ENCODE results near the gene FKBP9. TPM values are rescaled to one million over a fixed set of nuclear protein-coding genes. Genes with fewer than 3 reads are reported as not detected.
"Not testable (repeated sequence)": the region's sequence is repeated elsewhere in the genome, so short reads cannot be mapped to it uniquely, and the experiment has no call there.

The FKBP9 gene
- total RNA-seq, 5 donors from 2014 or later (not counting 1 experiment from before 2014, with no cell fraction given): 1.1 to 1.9 (median 1.6) TPM; not detected in 2

DNA sequence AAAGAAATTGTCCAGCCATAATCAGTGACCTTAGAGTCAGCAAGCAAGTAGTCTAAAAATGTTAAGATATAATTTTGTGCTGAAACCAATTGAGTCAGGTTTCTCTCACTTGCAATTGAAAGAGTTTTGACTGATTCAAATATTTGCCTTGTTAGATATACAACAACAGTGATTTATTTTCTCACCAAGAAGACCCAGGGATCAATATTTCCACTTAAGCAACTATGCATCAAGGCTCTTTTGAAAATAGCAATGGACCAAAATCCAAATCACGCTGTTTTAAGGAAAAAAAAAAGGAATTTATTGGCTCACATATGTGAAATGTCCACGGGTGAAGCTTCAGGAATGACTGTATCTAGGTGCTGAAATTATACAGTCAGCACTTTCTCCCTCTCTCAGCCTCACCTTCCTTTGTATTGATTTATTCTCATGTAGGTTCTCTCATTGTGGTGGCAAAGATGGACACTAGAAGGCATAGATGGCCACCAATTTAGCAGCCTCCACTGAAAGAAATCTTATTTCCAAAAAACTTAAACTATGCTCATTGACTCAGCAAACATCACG lies 9.7 kb upstream of the FKBP9 start:
- Mint-ChIP-seq H3K36me3 (peaks cover 9% of the 10 kb centered on the region), H3K9me3 (peaks cover 4 to 20% (median 13%) of the 10 kb centered on the region in 3 donors), H3K27ac (no peak overlapping the region), H3K4me1 (peaks cover 0 to 1% (median under 1%) of the 10 kb centered on the region in 3 donors), H3K4me3 (no peak overlapping the region), H3K27me3 (peaks cover 4 to 8% of the 10 kb centered on the region in 2 donors)
- H3K36me3 ChIP-seq (ENCODE audit: control insufficient read depth in 2 of 2, extremely low read depth in 1 of 2, insufficient read depth in 1 of 2, low read length in 1 of 2): no peaks in the 10 kb centered on the region
- no peak overlapping the region for H3K27ac ChIP-seq (ENCODE audit: low read length)
- H3K4me3 ChIP-seq (ENCODE audit: control insufficient read depth in 1 of 2, extremely low read depth in 1 of 2, low read length in 1 of 2): no peak overlapping the region
- DNase-seq: no peak
- no peak for ATAC-seq (replicated peaks in 1 of 4)
- no peaks in the 10 kb centered on the region for H3K9me3 ChIP-seq
- H3K27me3 ChIP-seq (replicated peaks in 1 of 2; ENCODE audit: control insufficient read depth in 2 of 2, extremely low read depth in 1 of 2, insufficient read depth in 2 of 2, low read length in 1 of 2): peaks cover 0 to 10% of the 10 kb centered on the region in 2 experiments
- WGBS (ENCODE audit: insufficient coverage): 83% methylated on average over 1 of the region's 3 CpGs
- ChIA-PET CTCF (interaction anchor here (0.6 to 1.0 kb wide), 7 partner anchors 17 to 186 kb away, joined by 3 to 7 read pairs (median 3); no protein-coding TSS in a partner anchor), POLR2A (interaction anchor here in 1 of 2 donors (0.9 kb wide), 1 partner anchor 53 kb away, joined by 3 read pairs; no protein-coding TSS in a partner anchor)
- peaks cover 0 to 5% of the 10 kb centered on the region in 2 experiments for H3K4me1 ChIP-seq (ENCODE audit: control insufficient read depth in 1 of 2, extremely low read depth in 1 of 2, insufficient read depth in 2 of 2, low read length in 2 of 2)

DNA sequence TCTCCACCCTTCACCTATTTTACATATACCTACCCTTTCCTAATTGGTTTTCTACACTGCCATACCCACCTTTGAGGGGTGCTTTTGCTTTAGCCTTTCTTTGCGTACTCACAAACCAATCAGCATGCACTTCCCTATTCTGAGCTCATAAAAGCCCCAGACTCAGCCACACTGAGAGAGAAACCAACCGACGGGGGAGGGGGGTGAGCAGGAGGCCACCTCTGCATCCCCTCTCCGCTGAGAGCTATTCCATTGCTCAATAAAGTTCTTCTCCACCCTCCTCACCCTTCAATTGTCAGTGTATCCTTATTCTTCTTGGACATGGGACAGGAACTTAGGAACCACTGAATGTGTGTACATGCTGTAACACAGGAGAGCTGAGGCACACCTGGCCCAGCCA lies 9.0 kb upstream of the FKBP9 start:
- H3K27ac Mint-ChIP-seq: no peak overlapping the region
- peaks cover 0 to under 1% of the 10 kb centered on the region in 2 experiments for H3K4me1 ChIP-seq (ENCODE audit: control insufficient read depth in 1 of 2, extremely low read depth in 1 of 2, insufficient read depth in 2 of 2, low read length in 2 of 2)
- no peak overlapping the region for H3K4me3 Mint-ChIP-seq
- peaks cover 9% of the 10 kb centered on the region for H3K36me3 Mint-ChIP-seq
- H3K4me3 ChIP-seq (ENCODE audit: control insufficient read depth in 1 of 2, extremely low read depth in 1 of 2, low read length in 1 of 2): peak overlapping the region in 1 of 2 donors; percentile 3
- peaks cover 0 to 10% of the 10 kb centered on the region in 2 experiments for H3K27me3 ChIP-seq (replicated peaks in 1 of 2; ENCODE audit: control insufficient read depth in 2 of 2, extremely low read depth in 1 of 2, insufficient read depth in 2 of 2, low read length in 1 of 2)
- ATAC-seq (replicated peaks in 1 of 4) (no peak), DNase-seq (no peak)
- peaks cover 0 to under 1% (median 0%) of the 10 kb centered on the region in 3 donors for H3K4me1 Mint-ChIP-seq
- no peaks in the 10 kb centered on the region for H3K9me3 ChIP-seq
- CTCF ChIA-PET: interaction anchor here (0.6 to 1.0 kb wide), 6 partner anchors 17 to 185 kb away, joined by 3 to 5 read pairs (median 3); no protein-coding TSS in a partner anchor
- no CpG with 5 or more reads among the region's 4 CpGs for WGBS (ENCODE audit: insufficient coverage)
- no peak overlapping the region for H3K27ac ChIP-seq (ENCODE audit: low read length)
- H3K27me3 Mint-ChIP-seq: peaks cover 4 to 8% of the 10 kb centered on the region in 2 donors
- POLR2A ChIA-PET: interaction anchor here in 1 of 2 donors (0.9 kb wide), 1 partner anchor 54 kb away, joined by 3 read pairs; no protein-coding TSS in a partner anchor
- no peaks in the 10 kb centered on the region for H3K36me3 ChIP-seq (ENCODE audit: control insufficient read depth in 2 of 2, extremely low read depth in 1 of 2, insufficient read depth in 1 of 2, low read length in 1 of 2)
- peaks cover 4 to 20% (median 13%) of the 10 kb centered on the region in 3 donors for H3K9me3 Mint-ChIP-seq

DNA sequence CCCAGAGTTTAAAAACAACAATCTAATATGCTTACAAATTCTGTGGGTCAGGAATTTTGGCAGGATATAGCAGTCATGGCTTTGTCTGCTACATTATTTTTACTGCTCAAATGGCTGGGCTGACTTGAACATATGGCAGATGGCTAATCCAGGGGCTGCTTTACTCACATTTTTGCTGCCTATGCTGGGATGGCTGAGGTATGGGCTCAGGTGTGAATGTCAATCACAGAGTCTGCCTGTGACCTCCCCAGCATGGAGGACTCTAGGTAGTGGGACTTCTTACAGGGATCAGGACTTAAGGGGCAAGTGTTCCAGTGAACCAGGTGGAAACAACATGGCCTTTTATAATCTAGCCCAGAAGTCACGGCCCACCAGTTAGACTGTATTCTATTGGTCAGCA lies 4.4 kb upstream of the FKBP9 start:
- Mint-ChIP-seq H3K4me1 (peaks cover under 1 to 2% (median under 1%) of the 10 kb centered on the region in 3 donors), H3K27me3 (peaks cover 5 to 20% of the 10 kb centered on the region in 2 donors), H3K36me3 (peaks cover 7% of the 10 kb centered on the region), H3K9me3 (peaks cover 4 to 10% (median 10%) of the 10 kb centered on the region in 3 donors), H3K4me3 (no peak overlapping the region), H3K27ac (no peak overlapping the region)
- no peaks in the 10 kb centered on the region for H3K9me3 ChIP-seq
- POLR2A ChIA-PET: no interaction called here
- H3K4me3 ChIP-seq (ENCODE audit: control insufficient read depth in 1 of 2, extremely low read depth in 1 of 2, low read length in 1 of 2): no peak overlapping the region
- no peak overlapping the region for H3K27ac ChIP-seq (ENCODE audit: low read length)
- ATAC-seq (replicated peaks in 1 of 4) (no peak), DNase-seq (no peak)
- H3K4me1 ChIP-seq (ENCODE audit: control insufficient read depth in 1 of 2, extremely low read depth in 1 of 2, insufficient read depth in 2 of 2, low read length in 2 of 2): peaks cover 4 to 9% of the 10 kb centered on the region in 2 experiments
- CTCF ChIA-PET: no interaction called here
- H3K36me3 ChIP-seq (ENCODE audit: control insufficient read depth in 2 of 2, extremely low read depth in 1 of 2, insufficient read depth in 1 of 2, low read length in 1 of 2): no peaks in the 10 kb centered on the region
- H3K27me3 ChIP-seq (replicated peaks in 1 of 2; ENCODE audit: control insufficient read depth in 2 of 2, extremely low read depth in 1 of 2, insufficient read depth in 2 of 2, low read length in 1 of 2): peaks cover 0 to 23% of the 10 kb centered on the region in 2 experiments
- no CpG with 5 or more reads among the region's 1 CpG for WGBS (ENCODE audit: insufficient coverage)

- no peak for ATAC-seq (replicated peaks in 1 of 4)
- Histone ChIP-seq H3K9me3 (no peaks in the 10 kb centered on the region), H3K4me1 (ENCODE audit: control insufficient read depth in 1 of 2, extremely low read depth in 1 of 2, insufficient read depth in 2 of 2, low read length in 2 of 2) (peaks cover 4 to 10% of the 10 kb centered on the region in 2 experiments), H3K36me3 (ENCODE audit: control insufficient read depth in 2 of 2, extremely low read depth in 1 of 2, insufficient read depth in 1 of 2, low read length in 1 of 2) (no peaks in the 10 kb centered on the region), H3K27me3 (replicated peaks in 1 of 2; ENCODE audit: control insufficient read depth in 2 of 2, extremely low read depth in 1 of 2, insufficient read depth in 2 of 2, low read length in 1 of 2) (peaks cover 2 to 32% of the 10 kb centered on the region in 2 experiments), H3K4me3 (ENCODE audit: control insufficient read depth in 1 of 2, extremely low read depth in 1 of 2, low read length in 1 of 2) (no peak overlapping the region), H3K27ac (ENCODE audit: low read length) (no peak overlapping the region)
- Mint-ChIP-seq H3K4me3 (peak overlapping the region; percentile 57 to 85 (median 72)), H3K36me3 (peaks cover 3% of the 10 kb centered on the region), H3K9me3 (no peaks in the 10 kb centered on the region), H3K4me1 (peaks cover 4 to 6% (median 5%) of the 10 kb centered on the region in 3 donors), H3K27ac (peak overlapping the region in 1 of 2 donors; percentile 8), H3K27me3 (peaks cover 27 to 40% of the 10 kb centered on the region in 2 donors)
- ChIA-PET CTCF (interaction anchor here in 1 of 2 donors (1.0 kb wide), 1 partner anchor 112 kb away, joined by 3 read pairs; no protein-coding TSS in a partner anchor), POLR2A (no interaction called here)
- WGBS (ENCODE audit: insufficient coverage): 91% methylated on average over 14 of the region's 26 CpGs
- DNase-seq: no peak
These were observed 1.1 kb downstream of the FKBP9 start for GRCh38 chr7:32958046-32959025.

GRCh38 chr7:32963880-32964301 lies 6.7 kb downstream of the FKBP9 start:
- H3K4me1 Mint-ChIP-seq; H3K4me1 ChIP-seq (ENCODE audit: control insufficient read depth in 1 of 2, extremely low read depth in 1 of 2, insufficient read depth in 2 of 2, low read length in 2 of 2); H3K27ac Mint-ChIP-seq; H3K9me3 Mint-ChIP-seq; H3K36me3 ChIP-seq (ENCODE audit: control insufficient read depth in 2 of 2, extremely low read depth in 1 of 2, insufficient read depth in 1 of 2, low read length in 1 of 2); ATAC-seq (replicated peaks in 1 of 4); H3K4me3 Mint-ChIP-seq; H3K4me3 ChIP-seq (ENCODE audit: control insufficient read depth in 1 of 2, extremely low read depth in 1 of 2, low read length in 1 of 2); H3K36me3 Mint-ChIP-seq; H3K9me3 ChIP-seq; DNase-seq; H3K27ac ChIP-seq (ENCODE audit: low read length): not testable (repeated sequence)
- peaks cover 0 to 10% of the 10 kb centered on the region in 2 experiments for H3K27me3 ChIP-seq (replicated peaks in 1 of 2; ENCODE audit: control insufficient read depth in 2 of 2, extremely low read depth in 1 of 2, insufficient read depth in 2 of 2, low read length in 1 of 2)
- 67% methylated on average over 3 of the region's 5 CpGs for WGBS (ENCODE audit: insufficient coverage)
- ChIA-PET CTCF (interaction anchor here in 1 of 2 donors (0.8 to 1.2 kb wide), 2 partner anchors 117 to 118 kb away, joined by 3 to 5 read pairs; no protein-coding TSS in a partner anchor), POLR2A (interaction anchor here in 1 of 2 donors (0.6 kb wide), 1 partner anchor 8 kb away, joined by 3 read pairs; no protein-coding TSS in a partner anchor)
- peaks cover 16 to 17% of the 10 kb centered on the region in 2 donors for H3K27me3 Mint-ChIP-seq

All from T-cell (primary cell).